Measurements from ENCODE around the gene SLC7A9.

Gene SLC7A9

DNA sequence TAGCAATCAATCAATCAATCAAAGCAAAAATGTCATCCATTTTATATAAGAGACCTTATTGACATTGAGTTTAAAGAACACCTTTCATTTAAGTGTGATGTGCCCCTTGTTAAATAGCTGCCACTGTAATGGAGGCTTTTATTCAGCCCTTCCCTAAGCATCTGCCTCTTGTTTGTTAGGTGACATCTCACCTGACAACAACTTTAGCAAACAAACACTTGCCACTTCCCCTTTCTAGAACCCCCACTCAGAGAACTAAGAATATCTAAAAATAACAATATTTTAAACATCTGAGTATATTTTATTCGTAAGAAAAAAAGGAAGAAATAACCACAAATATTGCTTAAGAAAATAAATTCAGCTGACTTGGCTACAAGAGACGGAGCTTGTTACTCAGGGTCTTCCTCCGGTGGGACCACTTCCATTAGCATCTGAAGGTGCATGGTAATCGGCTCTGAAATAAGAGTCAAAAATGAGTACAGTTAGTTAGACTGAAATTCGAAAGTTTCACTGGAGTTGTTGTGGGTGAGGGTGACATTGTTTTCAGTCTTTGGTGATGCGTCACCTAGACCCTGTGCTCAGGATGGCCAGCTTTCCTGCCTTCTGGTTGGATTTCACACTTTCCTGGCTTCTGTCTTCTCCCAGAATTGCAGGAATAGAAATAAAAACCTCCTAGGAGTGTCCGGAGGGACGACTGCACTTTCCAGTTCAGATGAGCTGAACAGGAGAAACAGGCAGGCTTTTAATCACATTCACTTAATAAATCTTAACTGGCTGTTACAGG lies 39.1 kb downstream of the SLC7A9 start:
- peaks cover 9% of the 10 kb centered on the region for H3K36me3 Mint-ChIP-seq (ENCODE audit: low read depth)
- no peaks in the 10 kb centered on the region for H3K4me1 Mint-ChIP-seq
- H3K27me3 Mint-ChIP-seq (ENCODE audit: low read depth) = no peaks in the 10 kb centered on the region
- TF ChIP-seq, protein P1, sequence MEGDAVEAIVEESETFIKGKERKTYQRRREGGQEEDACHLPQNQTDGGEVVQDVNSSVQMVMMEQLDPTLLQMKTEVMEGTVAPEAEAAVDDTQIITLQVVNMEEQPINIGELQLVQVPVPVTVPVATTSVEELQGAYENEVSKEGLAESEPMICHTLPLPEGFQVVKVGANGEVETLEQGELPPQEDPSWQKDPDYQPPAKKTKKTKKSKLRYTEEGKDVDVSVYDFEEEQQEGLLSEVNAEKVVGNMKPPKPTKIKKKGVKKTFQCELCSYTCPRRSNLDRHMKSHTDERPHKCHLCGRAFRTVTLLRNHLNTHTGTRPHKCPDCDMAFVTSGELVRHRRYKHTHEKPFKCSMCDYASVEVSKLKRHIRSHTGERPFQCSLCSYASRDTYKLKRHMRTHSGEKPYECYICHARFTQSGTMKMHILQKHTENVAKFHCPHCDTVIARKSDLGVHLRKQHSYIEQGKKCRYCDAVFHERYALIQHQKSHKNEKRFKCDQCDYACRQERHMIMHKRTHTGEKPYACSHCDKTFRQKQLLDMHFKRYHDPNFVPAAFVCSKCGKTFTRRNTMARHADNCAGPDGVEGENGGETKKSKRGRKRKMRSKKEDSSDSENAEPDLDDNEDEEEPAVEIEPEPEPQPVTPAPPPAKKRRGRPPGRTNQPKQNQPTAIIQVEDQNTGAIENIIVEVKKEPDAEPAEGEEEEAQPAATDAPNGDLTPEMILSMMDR (IDR thresholded peaks at IDR 0.05; ENCODE audit: unreplicated experiment in 3 of 3) = no peak
- no peak overlapping the region for H3K27ac Mint-ChIP-seq
- H3K9me3 Mint-ChIP-seq = no peaks in the 10 kb centered on the region
- no peak overlapping the region for H3K4me3 Mint-ChIP-seq

DNA sequence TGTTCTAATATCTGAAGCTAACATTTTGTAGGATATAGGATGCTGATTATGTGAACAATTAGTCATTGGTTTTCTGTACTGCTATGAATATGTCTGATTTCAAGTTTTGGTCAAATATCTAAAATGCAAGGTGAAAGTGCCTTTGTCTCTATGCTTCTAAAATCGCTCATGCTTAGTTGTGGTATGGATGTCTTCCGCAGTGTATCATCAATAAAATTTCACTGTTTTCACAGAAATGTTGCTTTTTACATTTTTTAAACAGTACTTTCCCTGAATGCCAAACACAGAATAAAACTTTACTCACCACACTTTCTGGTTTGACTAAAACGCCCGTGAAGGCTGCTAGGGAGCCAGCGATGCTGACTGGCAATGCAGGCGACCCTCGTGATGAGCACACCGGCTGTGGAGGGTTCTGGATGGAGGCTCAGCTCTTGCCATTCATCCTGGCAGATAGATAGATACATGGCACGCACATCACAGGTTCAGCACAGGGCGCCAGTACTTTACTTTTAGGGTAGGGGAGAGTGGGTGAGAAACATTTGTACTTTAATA lies 40.1 kb downstream of the SLC7A9 start:
- H3K27me3 Mint-ChIP-seq (ENCODE audit: low read depth) = no peaks in the 10 kb centered on the region
- no peak overlapping the region for H3K4me3 Mint-ChIP-seq
- H3K36me3 Mint-ChIP-seq (ENCODE audit: low read depth) = peaks cover 9% of the 10 kb centered on the region
- TF ChIP-seq, protein P1 (IDR thresholded peaks at IDR 0.05; ENCODE audit: unreplicated experiment in 3 of 3) = no peak
- H3K4me1 Mint-ChIP-seq = peaks cover 9% of the 10 kb centered on the region
- no peaks in the 10 kb centered on the region for H3K9me3 Mint-ChIP-seq
- H3K27ac Mint-ChIP-seq = no peak overlapping the region

DNA sequence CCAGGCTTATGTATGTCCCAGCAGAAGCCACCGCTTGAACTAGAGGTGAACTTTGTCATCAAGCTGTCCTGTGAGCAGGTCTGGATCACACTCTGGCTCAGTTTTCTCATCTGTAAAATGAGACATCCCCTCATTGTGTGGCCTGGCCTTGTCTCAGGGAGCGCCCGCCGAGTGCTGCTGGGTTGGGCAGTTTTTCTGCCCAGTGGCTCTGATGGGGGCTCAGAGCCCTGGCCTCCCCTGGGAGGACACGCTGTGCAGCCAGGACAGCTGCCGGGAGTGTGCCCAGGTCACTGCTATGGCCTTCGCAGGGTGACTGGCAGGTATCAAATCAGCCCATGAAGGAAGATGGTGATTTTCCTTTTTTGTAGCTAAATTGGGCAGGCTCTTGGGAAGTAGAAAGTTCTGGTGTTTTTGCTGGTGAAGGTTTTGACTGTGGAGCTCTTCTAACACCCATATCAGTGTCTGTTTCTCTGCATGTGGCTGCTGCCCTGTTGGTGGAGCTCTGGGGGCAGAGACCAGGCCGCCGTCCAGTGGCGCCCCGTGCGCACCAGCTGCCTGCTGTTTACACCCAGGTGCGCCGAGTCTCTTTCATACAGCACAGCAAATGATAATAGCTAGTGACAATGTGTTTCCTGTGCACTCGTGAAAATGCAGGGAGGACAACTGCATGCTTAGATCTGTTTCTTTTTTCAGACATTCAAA lies 40.8 kb downstream of the SLC7A9 start:
- TF ChIP-seq, protein P1 (IDR thresholded peaks at IDR 0.05; ENCODE audit: unreplicated experiment in 3 of 3) = no peak
- no peak overlapping the region for H3K4me3 Mint-ChIP-seq
- no peak overlapping the region for H3K27ac Mint-ChIP-seq
- H3K9me3 Mint-ChIP-seq = no peaks in the 10 kb centered on the region
- H3K27me3 Mint-ChIP-seq (ENCODE audit: low read depth) = no peaks in the 10 kb centered on the region
- peaks cover 13% of the 10 kb centered on the region for H3K4me1 Mint-ChIP-seq
- peaks cover 9% of the 10 kb centered on the region for H3K36me3 Mint-ChIP-seq (ENCODE audit: low read depth)

DNA sequence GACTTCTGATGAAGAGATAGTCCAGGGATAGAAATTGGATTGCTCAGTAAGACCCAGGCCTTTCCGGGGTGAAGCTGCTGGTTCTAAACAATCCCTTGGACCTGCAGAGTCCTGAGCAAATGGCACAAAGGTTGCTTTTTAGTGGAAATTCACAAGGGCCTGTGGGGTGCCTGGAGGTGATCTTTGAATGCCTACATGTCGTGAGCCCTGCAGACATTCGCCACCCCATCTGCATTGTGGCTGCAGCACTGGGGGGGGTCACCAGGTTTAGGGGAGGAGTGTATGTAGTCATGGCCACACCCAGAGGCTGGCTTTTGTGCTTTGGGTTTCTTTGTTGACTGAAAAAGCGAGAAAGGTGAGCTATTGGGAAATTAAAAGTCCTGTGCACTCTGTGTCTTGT lies 41.4 kb downstream of the SLC7A9 start:
- Mint-ChIP-seq H3K4me1 (peaks cover 13% of the 10 kb centered on the region), H3K9me3 (no peaks in the 10 kb centered on the region), H3K27ac (no peak overlapping the region), H3K4me3 (no peak overlapping the region), H3K27me3 (ENCODE audit: low read depth) (no peaks in the 10 kb centered on the region), H3K36me3 (ENCODE audit: low read depth) (peaks cover 9% of the 10 kb centered on the region)
- TF ChIP-seq, protein P1 (IDR thresholded peaks at IDR 0.05; ENCODE audit: unreplicated experiment in 3 of 3) = no peak

DNA sequence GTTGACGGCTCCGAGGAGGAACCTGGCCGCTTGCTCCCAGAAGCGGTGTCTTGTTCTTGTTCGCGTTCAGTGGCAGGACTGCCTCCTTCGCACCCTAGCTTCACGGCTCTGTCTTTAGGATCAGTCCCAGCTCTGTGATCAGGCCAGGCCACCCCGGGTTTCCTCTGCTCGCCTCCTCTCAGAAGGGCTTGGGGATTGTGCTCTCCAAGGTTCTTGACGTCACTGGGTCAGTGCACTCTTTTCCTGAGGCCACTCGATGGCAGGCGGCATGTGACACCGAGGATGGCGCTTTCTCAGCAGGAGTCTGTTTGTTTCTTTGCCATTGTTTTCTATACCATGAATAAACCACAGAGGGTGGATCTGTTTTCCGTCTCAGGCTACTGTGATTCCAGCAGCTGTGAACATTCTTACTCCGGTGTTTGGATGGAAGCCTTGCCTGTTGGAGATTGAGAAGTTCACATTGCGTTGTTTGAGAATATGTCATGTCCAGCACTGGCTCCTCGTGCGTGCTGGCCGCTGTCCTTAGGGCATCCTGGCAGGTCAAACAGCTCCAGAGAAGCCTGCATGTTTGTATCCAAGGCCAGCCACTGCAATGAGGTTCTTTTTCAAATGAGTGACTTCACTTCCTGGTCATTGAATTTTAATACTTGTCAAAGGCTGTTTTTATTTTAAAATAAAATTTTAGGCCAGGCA lies 44.5 kb downstream of the SLC7A9 start:
- H3K4me1 Mint-ChIP-seq = peaks cover 13% of the 10 kb centered on the region
- TF ChIP-seq, protein P1 (IDR thresholded peaks at IDR 0.05; ENCODE audit: unreplicated experiment in 3 of 3) = no peak
- H3K9me3 Mint-ChIP-seq = no peaks in the 10 kb centered on the region
- peaks cover 3% of the 10 kb centered on the region for H3K36me3 Mint-ChIP-seq (ENCODE audit: low read depth)
- peaks cover 5% of the 10 kb centered on the region for H3K27me3 Mint-ChIP-seq (ENCODE audit: low read depth)
- H3K27ac Mint-ChIP-seq = peak overlapping the region in 1 of 3 experiments; percentile 40
- peak overlapping the region in 2 of 3 experiments; percentile 35 to 36 for H3K4me3 Mint-ChIP-seq

Data from nephron (organoid).